PC-3 (cell line): ENCODE measurements around the gene STUB1.

Experiments
- EZH2 ChIP-seq: fragments of 300-600 bp; sonication (generic); IDR thresholded peaks from one replicate; pipeline ENCODE4 v1.6.1; 2017; ENCODE audit warnings: antibody characterized with exemption, mild to moderate bottlenecking, low read length; ENCODE audit not compliant: unreplicated experiment
- TF ChIP-seq, protein P1 (sequence below): fragments of 300-600 bp; sonication (generic); conservative IDR thresholded peaks from 2 replicates; pipeline ENCODE4 v1.5.1; 2017; ENCODE audit warnings: antibody characterized with exemption, low read depth, mild to moderate bottlenecking, low read length

DNA sequence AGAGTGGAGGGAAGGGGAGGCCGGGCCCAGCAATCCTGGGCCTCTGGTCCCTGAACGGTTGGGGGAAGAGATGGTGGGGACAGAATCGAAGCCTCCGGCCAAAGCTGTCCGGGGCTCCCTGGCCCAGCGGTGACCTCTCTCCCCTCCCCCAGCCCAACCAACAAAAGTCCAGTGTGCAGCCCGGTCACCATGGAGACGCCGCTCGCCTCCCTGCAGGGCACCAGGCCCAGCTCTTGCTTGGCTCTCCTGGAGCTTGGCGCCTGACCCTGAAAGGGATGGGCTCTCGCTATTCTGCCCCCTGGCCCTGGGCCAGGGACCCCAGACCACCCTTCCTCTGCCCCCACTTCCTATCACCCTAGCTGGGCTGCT, 36.0 kb downstream of the STUB1 start:
- TF ChIP-seq, protein P1, sequence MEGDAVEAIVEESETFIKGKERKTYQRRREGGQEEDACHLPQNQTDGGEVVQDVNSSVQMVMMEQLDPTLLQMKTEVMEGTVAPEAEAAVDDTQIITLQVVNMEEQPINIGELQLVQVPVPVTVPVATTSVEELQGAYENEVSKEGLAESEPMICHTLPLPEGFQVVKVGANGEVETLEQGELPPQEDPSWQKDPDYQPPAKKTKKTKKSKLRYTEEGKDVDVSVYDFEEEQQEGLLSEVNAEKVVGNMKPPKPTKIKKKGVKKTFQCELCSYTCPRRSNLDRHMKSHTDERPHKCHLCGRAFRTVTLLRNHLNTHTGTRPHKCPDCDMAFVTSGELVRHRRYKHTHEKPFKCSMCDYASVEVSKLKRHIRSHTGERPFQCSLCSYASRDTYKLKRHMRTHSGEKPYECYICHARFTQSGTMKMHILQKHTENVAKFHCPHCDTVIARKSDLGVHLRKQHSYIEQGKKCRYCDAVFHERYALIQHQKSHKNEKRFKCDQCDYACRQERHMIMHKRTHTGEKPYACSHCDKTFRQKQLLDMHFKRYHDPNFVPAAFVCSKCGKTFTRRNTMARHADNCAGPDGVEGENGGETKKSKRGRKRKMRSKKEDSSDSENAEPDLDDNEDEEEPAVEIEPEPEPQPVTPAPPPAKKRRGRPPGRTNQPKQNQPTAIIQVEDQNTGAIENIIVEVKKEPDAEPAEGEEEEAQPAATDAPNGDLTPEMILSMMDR, result no peak
- no peak for TF ChIP-seq EZH2
